ENCODE results near the gene TMEM117.

TMEM117 gene

DNA sequence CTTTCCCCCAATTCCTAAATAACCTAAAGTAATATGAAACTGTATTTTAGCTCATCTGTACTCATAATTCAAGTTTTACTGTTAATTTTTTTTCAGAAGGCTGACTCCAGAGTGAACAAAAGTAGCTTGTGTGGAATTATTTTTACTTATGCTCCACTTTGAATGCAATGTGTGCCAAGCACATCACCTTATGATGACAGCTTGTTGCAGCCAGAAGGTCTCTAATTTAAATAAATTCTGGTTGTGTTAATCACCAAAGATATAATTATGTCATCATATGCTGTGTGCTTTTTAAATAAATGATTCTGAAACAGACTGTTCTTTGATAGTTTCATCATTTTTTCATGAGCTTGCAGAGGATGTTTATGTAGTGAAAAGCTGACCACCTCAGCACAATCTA is 283.1 kb downstream of the TMEM117 start:
- TF ChIP-seq, protein P1, sequence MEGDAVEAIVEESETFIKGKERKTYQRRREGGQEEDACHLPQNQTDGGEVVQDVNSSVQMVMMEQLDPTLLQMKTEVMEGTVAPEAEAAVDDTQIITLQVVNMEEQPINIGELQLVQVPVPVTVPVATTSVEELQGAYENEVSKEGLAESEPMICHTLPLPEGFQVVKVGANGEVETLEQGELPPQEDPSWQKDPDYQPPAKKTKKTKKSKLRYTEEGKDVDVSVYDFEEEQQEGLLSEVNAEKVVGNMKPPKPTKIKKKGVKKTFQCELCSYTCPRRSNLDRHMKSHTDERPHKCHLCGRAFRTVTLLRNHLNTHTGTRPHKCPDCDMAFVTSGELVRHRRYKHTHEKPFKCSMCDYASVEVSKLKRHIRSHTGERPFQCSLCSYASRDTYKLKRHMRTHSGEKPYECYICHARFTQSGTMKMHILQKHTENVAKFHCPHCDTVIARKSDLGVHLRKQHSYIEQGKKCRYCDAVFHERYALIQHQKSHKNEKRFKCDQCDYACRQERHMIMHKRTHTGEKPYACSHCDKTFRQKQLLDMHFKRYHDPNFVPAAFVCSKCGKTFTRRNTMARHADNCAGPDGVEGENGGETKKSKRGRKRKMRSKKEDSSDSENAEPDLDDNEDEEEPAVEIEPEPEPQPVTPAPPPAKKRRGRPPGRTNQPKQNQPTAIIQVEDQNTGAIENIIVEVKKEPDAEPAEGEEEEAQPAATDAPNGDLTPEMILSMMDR (IDR thresholded peaks at IDR 0.05; ENCODE audit: low read depth, low read length), result no peak
- no peak for DNase-seq

DNA sequence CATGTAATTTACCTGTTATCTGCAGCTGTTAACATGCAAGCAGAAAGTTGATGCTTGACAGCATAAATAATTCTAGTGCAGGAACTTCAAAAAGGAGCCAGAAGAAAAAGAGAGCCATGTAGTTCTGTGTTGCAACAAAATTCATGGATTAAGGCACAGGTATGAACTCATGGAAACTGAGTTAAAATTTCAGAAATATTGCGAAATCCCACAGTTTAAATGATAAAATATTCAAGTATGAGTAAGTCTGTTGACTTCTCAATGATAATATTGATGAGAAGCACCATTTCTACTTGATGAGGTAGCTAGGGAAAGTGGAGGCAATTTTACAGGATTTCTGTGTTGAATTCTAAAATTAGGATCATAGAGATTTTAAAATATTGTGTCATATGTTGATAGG is 290.9 kb downstream of the TMEM117 start:
- Histone ChIP-seq H3K4me3 (ENCODE audit: low read depth, low read length) (no peak overlapping the region), H3K27me3 (no peaks in the 10 kb centered on the region), H3K9me3 (no peaks in the 10 kb centered on the region), H3K36me3 (no peaks in the 10 kb centered on the region), H3K4me1 (no peaks in the 10 kb centered on the region)
- DNase-seq, result no peak
- TF ChIP-seq, protein P1 (IDR thresholded peaks at IDR 0.05; ENCODE audit: low read depth, low read length), result no peak

More for the DNA sequence above, 283.1 kb downstream of the TMEM117 start:
- H3K4me3 ChIP-seq (ENCODE audit: low read depth, low read length), result no peak overlapping the region
- no peaks in the 10 kb centered on the region for H3K36me3 ChIP-seq
- H3K4me1 ChIP-seq, result no peaks in the 10 kb centered on the region
- no peaks in the 10 kb centered on the region for H3K27me3 ChIP-seq
- H3K9me3 ChIP-seq, result no peaks in the 10 kb centered on the region

DNA sequence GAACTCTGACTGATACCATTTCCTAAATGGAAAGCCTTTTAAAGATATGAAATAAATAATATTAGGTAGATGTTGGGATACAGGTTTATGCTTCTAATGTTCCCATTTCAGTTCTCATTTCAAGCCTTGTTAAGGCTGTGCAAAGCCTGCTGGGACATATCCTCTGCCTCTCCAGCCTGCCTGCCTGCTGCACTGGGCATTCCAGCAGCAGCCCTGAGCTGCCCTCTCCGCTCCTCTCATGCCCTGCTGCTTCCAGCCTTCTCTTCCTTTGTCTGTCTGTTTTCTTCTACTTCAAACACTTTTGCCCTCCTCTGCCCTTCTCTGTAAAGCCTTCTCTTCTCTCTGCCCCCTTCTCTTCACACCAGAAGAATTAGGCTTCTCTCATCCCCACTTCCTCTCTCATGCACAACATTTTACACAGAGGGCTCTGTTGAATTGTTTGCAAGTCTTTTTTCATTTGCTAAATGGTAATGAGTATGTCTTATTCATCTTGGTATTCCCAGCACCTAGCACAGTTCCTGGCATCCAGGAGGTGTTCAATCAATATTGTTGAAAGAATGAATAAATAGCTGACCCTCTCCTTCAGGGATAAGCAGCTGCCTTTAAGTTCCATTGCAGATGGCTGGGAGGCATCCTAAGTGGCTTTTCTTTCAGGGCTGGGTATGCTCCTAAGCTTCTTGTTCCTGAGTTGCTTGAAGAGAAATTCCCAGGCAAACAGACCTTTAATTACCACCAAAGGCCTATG is 292.3 kb downstream of the TMEM117 start:
- H3K36me3 ChIP-seq, result no peaks in the 10 kb centered on the region
- TF ChIP-seq, protein P1 (IDR thresholded peaks at IDR 0.05; ENCODE audit: low read depth, low read length), result no peak
- H3K4me1 ChIP-seq, result no peaks in the 10 kb centered on the region
- H3K27me3 ChIP-seq, result no peaks in the 10 kb centered on the region
- no peak for DNase-seq
- no peak overlapping the region for H3K4me3 ChIP-seq (ENCODE audit: low read depth, low read length)
- no peaks in the 10 kb centered on the region for H3K9me3 ChIP-seq

DNA sequence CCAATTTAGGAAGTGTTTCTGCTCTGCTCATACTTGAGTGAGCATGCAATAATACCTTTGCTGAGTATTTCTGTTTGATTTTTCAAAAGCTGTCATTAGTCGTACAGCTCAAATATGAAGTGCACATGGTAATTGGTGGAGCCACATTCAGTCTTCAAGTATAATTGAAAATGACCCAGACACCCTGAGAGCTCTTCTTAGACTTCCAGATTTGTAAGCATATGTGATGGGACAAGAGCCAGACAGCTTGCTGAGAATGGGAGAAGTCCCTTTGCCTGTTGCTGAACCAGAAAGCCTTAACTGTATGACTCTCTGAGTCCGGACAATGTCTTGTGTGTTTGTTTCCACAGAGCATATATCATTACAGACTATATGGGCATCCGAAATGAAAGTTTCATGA is 307.3 kb downstream of the TMEM117 start:
- DNase-seq, result no peak
- Histone ChIP-seq H3K4me3 (ENCODE audit: low read depth, low read length) (no peak overlapping the region), H3K4me1 (no peaks in the 10 kb centered on the region), H3K9me3 (no peaks in the 10 kb centered on the region), H3K36me3 (no peaks in the 10 kb centered on the region), H3K27me3 (no peaks in the 10 kb centered on the region)
- TF ChIP-seq, protein P1 (IDR thresholded peaks at IDR 0.05; ENCODE audit: low read depth, low read length), result no peak

DNA sequence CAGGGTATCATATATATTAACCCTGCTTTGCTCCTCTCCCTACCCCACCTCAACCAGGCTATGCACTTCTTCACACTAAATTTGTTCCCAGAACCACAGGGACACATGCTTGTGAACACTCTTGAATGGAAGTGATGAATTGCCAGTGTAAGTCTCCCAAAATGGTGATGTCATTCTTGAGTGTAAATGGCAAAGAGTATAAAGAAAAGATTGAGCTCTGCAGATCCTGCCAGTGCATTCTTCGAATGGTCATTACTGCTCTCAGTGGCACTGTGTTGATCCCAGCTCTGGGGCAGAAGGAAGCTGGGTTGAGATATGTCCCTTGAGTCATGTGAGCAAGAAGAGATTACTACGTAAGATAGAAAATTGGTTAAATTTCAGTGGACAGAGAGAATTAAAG is 313.1 kb downstream of the TMEM117 start:
- H3K36me3 ChIP-seq, result no peaks in the 10 kb centered on the region
- DNase-seq, result no peak
- no peak overlapping the region for H3K4me3 ChIP-seq (ENCODE audit: low read depth, low read length)
- no peaks in the 10 kb centered on the region for H3K9me3 ChIP-seq
- H3K4me1 ChIP-seq, result no peaks in the 10 kb centered on the region
- no peaks in the 10 kb centered on the region for H3K27me3 ChIP-seq
- TF ChIP-seq, protein P1 (IDR thresholded peaks at IDR 0.05; ENCODE audit: low read depth, low read length), result no peak

DNA sequence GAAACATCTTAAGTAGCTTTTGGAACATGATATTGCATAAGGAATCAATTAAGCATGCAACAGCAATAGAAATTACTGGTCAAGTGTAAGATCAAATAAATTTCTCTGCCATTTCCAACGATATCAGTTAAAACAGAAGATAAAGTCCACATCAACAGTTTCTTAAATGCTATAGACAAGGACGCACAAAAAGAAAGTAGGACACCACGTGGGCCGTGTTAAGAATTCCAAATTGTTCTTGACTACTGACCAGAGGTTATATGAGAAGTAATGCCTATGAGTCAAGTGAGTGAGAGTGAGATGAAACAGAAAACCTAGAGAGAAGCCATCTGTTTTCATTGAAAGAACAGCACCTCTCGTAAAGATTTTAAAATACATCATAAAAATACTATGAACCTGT is 318.2 kb downstream of the TMEM117 start:
- DNase-seq, result no peak
- Histone ChIP-seq H3K27me3 (no peaks in the 10 kb centered on the region), H3K4me1 (no peaks in the 10 kb centered on the region), H3K4me3 (ENCODE audit: low read depth, low read length) (no peak overlapping the region), H3K36me3 (no peaks in the 10 kb centered on the region), H3K9me3 (no peaks in the 10 kb centered on the region)
- TF ChIP-seq, protein P1 (IDR thresholded peaks at IDR 0.05; ENCODE audit: low read depth, low read length), result no peak

Measured in BE2C (cell line).